Upper lobe of left lung (tissue), 4 donors: ENCODE measurements around the gene BPGM.

Source experiments
- EP300 ChIP-seq, 4 donors: sonication (generic); formaldehyde crosslinking; IDR thresholded peaks; one replicate each; pipeline ENCODE4 v1.5.1; 2017; ENCODE audit warnings: antibody characterized with exemption in 4 of 4, control low read depth in 2 of 4
- POLR2A ChIP-seq, 4 donors: fragments of 450-650 bp; IDR thresholded peaks; one replicate each; pipeline ENCODE4 v1.5.1; 2016 to 2017; ENCODE audit warnings: antibody characterized with exemption in 4 of 4, mild to moderate bottlenecking in 2 of 4
- TF ChIP-seq, protein P1 (sequence below), 6 experiments: fragments of 450-650 bp in 4 of 6; fragments of 200-600 bp in 2 of 6; sonication (generic) in 2 of 6; IDR thresholded peaks; one replicate each; pipeline ENCODE4 v1.5.1; 2016 to 2019; ENCODE audit warnings: antibody characterized with exemption in 6 of 6

DNA sequence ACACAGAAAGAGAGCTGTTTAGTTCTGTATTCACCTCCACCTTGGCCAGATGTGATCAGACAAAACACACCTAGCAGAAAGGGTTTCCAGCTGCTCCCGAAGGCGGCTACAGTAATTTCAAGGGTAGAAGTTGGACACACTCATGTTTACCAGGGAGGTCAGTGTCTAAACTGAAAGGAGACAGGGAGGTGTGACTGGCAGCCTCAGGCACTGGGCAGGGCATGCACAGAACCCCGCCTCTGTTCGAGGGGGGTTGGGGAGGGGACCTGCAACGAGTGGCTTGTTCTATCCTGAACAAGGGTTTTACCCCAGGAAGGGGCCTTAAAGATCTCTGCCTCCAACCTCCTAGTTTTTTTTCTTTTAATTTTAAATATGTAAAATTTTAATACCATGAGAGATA, 49.6 kb downstream of the BPGM start:
- TF ChIP-seq, protein P1, sequence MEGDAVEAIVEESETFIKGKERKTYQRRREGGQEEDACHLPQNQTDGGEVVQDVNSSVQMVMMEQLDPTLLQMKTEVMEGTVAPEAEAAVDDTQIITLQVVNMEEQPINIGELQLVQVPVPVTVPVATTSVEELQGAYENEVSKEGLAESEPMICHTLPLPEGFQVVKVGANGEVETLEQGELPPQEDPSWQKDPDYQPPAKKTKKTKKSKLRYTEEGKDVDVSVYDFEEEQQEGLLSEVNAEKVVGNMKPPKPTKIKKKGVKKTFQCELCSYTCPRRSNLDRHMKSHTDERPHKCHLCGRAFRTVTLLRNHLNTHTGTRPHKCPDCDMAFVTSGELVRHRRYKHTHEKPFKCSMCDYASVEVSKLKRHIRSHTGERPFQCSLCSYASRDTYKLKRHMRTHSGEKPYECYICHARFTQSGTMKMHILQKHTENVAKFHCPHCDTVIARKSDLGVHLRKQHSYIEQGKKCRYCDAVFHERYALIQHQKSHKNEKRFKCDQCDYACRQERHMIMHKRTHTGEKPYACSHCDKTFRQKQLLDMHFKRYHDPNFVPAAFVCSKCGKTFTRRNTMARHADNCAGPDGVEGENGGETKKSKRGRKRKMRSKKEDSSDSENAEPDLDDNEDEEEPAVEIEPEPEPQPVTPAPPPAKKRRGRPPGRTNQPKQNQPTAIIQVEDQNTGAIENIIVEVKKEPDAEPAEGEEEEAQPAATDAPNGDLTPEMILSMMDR (IDR thresholded peaks at IDR 0.05): no peak
- TF ChIP-seq EP300 (IDR thresholded peaks at IDR 0.05) (no peak), POLR2A (IDR thresholded peaks at IDR 0.05) (no peak)
